Measurements from ENCODE around the gene SLC6A12.

GRCh38 chr12:185576-185955 is 28.4 kb downstream of the SLC6A12 start:
- no peak for TF ChIP-seq POLR2A (IDR thresholded peaks at IDR 0.05; ENCODE audit: low read length)
- no peak for TF ChIP-seq GATA1 (IDR thresholded peaks at IDR 0.05; ENCODE audit: low read depth, low read length)
